Esophagus muscularis mucosa (tissue), 3 donors: ENCODE measurements around the gene DCC.

Experiments used
- CTCF ChIP-seq, 3 experiments: fragments of 200-600 bp in 2 of 3; fragments of 450-650 bp in 1 of 3; sonication (generic) in 2 of 3; IDR thresholded peaks; one replicate each; pipeline ENCODE4 v1.5.1; 2017 to 2019; ENCODE audit warnings: antibody characterized with exemption in 3 of 3, mild to moderate bottlenecking in 2 of 3, moderate library complexity in 1 of 3
- POLR2A ChIP-seq: fragments of 450-650 bp; IDR thresholded peaks from one replicate; pipeline ENCODE4 v1.6.1; 2017; ENCODE audit warnings: antibody characterized with exemption, moderate library complexity, mild to moderate bottlenecking, low read depth

- TF ChIP-seq CTCF (IDR thresholded peaks at IDR 0.05) (no peak), POLR2A (no peak)
Measured at GRCh38 chr18:53458268-53458667, 1118.3 kb downstream of the DCC start.
